ENCODE results near the gene DUSP16.
"Not testable (repeated sequence)": the region's sequence is repeated elsewhere in the genome, so short reads cannot be mapped to it uniquely, and the experiment has no call there.

Gene DUSP16

DNA sequence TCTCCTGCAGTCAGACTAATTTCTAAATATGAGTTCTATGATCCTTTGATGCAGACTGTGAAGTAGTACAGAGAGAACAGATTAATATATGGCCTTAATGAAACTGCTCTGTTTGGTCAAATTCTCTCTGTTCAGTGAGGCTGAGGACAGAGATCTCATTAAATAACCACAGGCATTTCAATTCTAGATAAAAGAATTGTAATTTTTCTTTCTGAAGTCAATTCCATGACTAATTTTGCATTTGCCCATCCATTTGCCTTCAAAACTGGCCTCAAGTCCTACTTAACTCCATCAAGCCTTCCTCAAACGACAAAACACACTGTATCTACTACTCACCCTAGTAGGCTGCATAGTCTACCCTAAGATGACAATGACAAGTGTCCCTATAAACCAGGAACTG is 67.1 kb downstream of the DUSP16 start:
- no peak for DNase-seq (ENCODE audit: low read depth)

DNA sequence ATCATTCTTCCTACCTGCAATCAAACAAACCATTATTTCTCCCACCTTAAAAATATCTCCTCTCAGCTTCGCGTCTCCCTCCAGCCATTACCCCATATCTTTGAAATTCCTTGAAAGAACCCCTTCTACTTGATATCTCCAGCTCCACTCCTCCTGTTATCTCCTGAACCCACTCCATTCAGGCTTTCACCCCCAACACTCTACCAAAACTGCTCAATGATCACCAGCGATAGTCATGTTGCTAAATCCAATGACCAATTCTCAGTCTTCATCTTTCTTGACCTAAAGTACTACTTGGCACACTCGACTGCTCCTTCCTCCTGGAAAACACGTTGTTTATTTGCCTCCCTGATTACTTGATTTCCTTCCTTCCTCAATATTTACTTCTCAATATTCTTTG is 70.1 kb downstream of the DUSP16 start:
- no peak for DNase-seq (ENCODE audit: low read depth)

DNA sequence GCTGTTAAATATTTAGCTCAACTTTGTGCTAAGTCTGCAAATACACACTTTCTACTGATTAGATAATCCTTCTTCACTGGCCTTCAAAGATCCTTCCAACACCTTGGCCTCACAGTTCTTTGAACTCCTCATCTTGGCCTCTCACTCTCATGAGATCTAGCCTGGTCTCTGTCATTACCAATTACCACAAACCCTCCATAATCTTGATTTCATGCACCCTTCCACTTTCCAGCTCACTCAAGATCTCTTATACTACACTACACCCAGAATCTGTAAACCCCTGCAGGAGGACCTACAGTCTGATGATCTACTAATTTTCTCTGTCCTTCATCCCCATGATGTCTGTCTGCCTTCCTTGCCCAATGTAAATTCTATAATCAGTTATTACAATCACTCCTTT is 71.1 kb downstream of the DUSP16 start:
- no peak for DNase-seq (ENCODE audit: low read depth)

DNA sequence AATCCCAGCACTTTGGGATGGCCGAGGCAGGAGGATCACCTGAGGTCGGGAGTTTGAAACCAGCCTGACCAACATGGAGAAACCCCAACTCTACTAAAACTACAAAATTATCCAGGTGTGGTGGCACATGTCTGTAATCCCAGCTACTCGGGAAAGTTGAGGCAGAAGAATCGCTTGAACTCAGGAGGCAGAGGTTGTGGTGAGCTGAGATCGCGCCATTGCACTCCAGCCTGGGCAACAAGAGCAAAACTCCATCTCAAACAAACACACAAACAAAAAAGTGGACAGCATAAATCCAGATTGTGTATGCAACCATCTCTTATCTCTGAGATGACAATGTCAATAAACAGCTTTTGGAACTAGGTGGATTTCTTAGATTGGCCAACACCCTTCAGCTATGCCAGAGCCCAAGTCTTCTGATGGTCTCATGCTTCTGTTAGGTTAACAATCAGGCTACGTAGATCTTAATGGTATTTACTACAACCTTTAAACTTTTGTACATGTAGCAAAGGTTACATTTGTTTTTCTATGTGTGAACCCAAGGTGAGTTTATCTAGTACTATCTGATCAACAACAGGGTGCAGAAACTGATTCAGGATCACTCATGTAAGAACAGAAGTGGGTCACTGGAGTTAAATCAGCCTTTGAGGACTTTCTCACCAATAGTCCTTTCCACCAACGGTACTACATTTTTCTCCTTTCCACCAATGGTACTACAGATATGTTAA is 73.7 kb downstream of the DUSP16 start:
- no peak for DNase-seq (ENCODE audit: low read depth)

DNA sequence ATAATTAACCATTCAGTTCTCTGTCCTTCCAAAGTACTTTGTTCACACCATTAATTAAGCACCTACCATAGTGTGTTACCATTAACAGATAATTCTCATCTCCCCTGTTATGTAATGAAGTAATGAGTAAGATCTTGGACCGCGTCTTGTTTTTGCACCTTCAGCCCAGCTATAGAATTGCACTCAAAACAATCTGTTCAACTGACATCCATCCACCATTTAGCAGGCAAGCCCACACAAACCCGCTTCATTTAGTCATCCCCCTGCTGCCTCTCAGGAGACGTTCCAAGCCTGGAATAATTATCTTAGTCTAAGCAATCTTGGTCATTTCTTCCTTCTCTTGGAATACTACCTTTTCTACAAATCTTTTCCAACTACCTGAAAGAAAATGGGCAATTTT is 74.4 kb downstream of the DUSP16 start:
- no peak for DNase-seq (ENCODE audit: low read depth)

DNA sequence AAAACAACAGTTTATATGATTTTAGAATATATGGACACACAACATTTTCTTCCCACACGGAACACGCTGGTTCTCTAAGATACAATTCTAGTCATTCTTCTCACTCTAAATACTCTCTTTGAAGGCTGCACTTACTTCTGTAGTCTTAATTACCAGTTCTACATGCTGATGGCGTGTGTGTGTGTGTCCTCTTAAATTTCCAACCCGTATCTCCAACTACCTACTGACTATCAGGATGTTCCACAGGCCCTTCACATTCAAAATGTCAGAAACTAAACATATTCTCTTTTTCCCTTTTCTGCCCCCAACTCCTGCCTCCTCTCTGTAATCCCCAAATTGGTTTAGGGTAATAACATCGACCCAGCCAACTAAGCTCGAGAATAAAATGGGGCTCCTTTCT is 75.2 kb downstream of the DUSP16 start:
- DNase-seq (ENCODE audit: low read depth): no peak

DNA sequence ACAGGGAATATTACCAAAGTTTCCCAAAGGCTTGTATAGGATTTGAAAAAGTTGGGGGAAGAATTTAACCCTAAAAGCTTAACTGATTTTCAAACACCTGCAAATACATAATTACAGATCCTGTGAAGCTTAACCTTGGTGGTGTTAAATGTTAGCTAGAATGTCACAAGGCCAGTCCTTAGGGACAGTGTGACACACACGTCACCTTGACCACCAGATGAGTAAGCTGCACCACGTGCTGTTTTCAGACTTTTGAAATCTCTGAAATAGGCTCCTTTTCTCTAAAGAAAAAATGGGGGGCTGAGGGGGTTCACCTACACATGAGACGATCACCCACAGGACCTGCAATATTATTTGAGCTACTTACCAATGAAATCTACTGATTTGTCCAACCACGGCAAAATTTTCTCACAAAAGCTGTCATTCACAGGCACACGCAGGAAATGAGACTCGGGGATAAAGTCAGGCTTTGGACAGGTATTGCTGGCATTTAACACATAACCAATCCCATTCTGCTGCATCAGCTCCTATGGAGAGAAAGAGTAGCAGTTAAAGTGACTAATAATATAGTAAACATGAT is 75.9 kb downstream of the DUSP16 start:
- no peak for DNase-seq (ENCODE audit: low read depth)

DNA sequence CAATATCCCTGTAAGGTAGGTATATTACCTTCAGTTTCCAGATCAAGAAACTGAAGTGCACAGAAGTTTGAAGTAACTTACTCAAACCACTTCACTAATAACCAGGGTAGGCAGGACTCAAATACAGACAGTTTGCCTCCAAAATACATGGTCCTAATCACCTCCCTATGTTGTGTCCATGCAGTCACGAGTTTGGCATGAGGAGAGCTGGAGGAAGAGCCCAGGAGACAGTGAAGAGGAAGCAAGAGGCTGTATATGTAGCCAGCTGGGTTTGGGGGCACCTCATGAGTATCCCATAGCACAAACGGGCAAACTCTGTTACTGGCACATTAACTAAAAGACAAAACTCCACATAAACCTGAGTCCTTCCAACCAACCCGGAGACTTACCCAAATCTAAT is 79.2 kb downstream of the DUSP16 start:
- no peak for DNase-seq (ENCODE audit: low read depth)

DNA sequence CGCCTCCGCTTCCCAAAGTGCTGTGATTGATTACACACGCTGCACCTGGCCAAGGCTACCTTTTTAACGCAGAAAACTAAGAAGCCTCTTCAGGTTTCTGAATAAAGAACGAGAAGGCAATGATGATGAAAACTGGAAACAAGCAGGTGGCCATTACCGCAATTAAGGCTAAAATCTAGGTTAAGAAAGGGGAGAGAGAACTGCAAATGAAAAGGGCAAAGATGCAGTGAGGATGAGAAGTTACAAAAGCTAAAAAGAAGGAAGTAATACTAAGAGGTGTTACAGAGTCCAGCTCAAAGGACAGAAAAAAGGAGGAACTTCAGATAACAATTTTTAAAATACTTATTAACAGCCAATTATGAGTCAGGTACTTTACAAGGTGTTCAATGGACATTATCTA is 79.7 kb downstream of the DUSP16 start:
- DNase-seq (ENCODE audit: low read depth): no peak

DNA sequence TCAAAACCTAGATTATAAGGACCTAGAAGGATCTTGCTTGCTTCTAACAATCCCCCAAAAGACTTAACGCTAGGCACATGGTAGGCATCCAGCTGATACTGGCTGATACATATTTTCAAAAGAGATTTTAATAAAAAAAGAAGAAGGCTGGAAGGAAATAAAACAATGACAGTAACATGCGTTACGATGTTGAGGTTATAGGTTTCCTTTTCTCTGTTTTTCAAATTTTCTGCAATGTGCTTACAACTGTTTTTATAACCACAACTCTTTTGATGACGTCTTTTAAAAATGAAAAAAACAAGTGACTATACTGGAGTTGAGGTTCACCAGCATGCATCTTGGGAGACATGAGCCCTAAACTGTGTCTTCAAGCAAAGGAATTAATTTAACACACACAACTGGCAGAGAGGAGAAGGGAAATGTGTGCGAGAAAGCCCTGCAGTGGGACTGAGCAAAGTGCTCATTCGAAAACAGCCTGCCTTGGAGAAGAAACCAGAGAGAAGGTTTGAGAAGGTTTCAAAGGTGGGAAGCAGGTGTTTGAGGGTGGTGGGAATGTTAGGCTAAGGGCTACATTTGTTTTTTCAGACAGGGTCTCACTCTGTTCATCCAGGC is 80.4 kb downstream of the DUSP16 start:
- DNase-seq (ENCODE audit: low read depth): no peak

DNA sequence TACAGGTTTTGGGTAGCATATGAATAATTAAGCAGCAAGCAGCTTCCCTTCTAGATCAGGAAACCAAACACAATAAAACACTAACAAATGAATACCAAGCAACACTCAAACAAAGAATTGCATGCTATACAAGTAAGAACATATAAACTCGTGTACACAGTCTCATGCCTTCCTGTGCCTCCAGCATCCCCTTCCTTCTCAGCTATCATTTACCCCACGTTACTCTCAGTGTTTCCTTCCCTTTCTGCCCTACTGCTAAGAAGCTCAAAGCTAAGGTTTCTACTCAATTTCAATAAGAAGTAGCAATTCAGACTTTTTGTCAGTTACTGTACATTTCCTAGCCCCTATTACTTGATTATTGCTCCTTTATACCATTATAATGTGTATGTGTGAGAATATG is 81.0 kb downstream of the DUSP16 start:
- DNase-seq (ENCODE audit: low read depth): no peak

DNA sequence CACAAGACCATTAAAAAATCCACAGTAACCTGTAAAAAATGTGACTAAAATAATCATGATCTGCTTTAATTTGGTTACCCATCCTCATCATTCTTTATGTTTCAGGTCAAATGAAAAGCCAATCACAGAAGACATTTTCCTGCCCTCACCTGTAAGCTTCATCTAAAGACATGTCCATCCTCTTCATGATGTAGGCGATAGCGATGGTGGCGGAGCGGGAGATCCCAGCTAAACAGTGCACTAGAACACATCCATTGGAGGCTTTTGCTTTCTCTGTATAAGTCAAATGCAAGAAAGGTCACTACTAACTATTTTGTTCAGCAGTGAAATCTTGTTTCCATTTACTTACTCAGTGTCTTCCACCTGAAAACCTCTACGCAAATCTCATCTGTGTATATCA is 82.6 kb downstream of the DUSP16 start:
- no peak for DNase-seq (ENCODE audit: low read depth)

DNA sequence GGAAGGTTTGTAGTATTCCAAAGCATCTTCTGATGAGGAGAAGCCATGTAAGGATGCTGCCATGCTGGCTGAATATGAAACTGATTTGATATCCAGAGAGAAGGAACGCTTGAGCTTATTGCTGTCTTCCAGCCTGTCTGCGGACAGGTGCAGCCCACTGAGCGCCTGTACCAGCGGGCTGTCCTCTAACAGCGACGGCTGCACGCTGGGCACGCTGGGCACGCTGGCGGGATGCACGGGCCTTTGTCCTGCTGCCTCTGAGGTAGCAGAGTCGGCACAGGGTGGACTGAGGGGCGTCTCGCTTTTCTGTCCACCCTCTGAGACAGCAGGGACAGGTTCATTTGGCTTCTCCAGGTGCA is 85.2 kb downstream of the DUSP16 start:
- DNase-seq (ENCODE audit: low read depth): no peak

DNA sequence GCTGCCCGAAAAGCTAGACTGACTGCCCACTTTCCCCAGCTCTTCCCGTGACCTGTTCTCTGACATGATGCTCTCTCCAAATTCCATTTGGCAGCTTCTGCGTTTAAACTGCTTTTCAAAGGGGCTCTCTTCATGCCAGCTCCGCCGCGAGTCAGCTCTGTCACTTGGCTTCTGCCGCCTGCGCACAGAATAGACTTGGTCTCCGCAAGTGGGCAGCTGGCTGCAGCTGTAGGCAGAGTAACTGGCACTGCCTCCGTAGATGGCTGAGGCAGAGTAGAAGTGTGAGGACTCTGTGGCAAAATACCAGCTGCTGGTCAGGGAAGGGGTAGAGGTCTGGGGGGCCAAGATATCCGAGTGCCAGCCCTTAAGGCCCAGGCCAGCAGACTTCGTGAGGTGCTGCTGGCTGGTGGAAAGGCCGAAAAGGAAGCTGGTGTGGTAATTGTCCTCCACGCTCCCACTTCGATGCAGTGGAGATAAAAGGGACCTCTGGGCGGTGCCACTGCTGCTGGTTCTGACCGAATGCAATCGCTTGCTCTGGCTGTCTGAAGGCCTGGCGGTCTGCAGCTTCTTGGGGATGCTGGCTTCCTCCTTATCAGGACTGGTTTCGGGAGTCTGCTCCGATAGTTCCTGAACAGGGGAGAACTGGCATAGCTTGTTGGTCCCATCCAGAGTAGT is 85.7 kb downstream of the DUSP16 start:
- no peak for DNase-seq (ENCODE audit: low read depth)

DNA sequence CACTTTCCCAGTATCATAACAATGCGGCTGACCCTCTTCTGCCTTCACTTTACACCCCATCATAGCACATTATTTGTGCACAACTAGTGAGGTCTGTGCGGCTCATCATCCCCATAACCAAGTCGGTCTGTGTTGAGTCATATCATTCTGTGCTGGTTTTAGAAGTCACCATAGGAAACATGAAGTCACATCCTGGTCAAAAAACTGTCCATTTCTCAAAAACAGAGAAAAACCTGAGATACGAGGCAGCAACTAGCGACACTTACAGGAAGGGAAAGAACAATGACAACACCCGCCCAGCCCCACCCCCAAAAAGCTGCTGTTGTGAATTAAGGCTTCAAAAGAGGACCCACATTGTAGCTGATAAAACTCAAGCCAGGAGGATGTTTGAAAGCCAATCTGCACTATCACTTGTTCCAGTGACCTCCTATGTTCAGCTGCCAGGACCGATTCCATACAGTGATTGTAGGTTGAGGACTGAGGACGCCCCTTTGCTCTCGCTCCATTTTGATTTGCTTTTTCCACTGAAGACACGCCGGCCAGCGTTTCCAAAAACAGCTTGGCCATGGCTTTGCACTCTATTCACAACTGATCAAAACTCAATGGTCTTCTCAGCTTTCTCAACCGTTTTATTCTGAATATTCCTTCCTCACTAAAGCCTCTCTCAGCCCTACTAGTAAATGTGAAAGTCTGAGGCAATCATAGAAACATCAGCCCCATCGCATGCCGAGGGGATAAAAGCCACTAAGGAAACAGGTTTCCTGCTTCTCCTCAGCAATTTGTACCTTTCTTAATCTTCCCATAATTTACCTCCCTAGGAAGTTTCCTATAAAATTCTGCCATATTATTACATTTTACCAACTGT is 87.5 kb downstream of the DUSP16 start:
- DNase-seq (ENCODE audit: low read depth): no peak

DNA sequence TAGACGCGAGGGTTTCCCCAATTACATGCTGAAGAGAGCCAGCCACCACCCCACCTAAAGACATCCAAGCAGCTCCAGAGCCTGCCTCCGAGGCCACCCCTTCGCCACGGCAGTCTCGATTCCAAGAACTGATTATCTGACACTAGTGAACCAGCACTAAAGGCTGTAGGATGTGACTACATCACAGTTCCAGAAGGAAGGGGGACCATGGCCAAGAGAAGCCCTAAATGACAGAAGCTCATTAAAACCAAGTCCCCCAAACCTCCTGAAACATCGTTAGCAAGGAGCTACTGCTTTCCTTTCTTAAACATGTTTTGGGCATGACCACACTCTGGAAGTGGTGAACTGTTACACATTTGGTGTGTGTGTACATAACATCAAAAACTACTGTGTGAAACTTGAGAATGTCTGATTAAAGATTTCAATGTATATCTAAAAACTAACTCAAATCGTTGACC is 88.2 kb downstream of the DUSP16 start:
- no peak for DNase-seq (ENCODE audit: low read depth)

DNA sequence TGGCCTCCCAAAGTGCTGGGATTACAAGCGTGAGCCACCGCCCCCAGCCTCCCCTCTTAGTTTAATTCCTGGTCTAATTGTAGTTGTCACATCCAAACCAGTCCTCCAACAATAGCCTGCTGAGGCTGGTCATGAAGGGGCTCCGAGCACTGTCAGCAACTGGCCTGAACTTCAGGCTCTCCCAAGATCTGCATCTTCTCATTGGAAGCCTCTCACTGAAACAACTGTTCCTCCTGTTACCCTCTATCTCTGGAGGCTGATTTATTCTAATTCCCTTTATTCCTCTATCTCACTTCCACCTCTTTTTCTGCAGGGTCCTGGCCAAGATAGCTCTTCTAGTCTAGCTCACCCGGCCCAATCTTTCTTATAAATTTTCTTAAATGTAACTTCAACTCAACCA is 89.4 kb downstream of the DUSP16 start:
- no peak for DNase-seq (ENCODE audit: low read depth)

DNA sequence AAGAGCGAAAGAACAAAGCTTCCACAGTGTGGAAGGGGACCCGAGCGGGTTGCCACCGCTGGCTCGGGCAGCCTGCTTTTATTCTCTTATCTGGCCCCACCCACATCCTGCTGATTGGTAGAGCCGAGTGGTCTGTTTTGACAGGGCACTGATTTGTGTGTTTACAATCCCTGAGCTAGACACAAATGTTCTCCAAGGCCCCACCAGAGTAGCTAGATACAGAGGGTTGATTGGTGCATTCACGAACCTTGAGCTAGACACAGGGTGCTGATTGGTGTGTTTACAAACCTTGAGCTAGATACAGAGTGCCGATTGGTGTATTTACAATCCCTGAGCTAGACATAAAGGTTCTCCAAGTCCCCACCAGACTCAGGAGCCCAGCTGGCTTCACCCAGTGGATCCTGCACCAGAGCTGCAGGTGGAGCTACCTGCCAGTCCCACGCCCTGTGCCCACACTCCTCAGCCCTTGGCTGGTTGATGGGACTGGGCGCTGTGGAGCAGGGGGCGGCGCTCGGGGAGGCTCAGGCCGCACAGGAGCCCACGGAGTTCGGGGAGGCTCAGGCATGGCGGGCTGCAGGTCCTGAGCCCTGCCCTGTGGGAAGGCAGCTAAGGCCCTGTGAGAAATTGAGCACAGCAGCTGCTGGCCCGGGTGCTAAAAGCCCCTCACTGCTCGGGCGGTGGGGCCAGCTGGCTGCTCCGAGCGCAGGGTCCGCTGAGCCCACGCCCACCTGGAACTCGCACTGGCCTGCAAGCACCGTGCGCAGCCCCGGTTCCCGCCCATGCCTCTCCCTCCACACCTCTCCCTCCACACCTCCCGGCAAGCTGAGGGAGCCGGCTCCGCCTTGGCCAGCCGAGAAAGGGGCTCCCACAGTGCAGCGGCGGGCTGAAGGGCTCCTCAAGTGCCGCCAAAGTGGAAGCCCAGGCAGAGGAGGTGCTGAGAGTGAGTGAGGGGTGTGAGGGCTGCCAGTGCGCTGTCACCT is 90.4 kb downstream of the DUSP16 start:
- not testable (repeated sequence) for DNase-seq (ENCODE audit: low read depth)

DNA sequence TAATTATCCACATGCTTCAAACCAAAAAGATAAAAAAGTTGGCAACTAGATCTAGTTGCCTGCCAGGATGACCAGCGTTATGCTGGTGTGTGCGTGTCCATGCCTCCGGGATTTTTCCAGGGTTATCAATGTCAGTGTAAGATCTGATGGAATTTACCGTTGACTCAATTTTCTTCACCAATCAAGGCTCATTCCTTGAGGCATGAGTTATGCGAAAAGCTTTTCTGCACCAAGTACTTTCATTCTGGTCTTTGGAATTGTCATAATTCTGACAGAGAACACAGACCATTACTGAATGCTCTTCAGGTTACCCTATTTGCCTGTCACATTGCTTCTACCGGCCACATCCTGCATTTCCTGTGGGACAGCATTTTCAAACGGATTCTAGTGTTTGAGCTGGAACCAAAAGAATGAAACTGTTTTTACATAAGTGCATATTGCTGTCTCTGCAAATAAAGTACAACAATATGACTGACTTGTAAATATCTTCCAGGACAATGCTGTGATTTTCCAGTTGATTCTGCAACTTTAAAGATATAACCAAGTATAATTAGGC is 91.8 kb downstream of the DUSP16 start:
- no peak for DNase-seq (ENCODE audit: low read depth)

DNA sequence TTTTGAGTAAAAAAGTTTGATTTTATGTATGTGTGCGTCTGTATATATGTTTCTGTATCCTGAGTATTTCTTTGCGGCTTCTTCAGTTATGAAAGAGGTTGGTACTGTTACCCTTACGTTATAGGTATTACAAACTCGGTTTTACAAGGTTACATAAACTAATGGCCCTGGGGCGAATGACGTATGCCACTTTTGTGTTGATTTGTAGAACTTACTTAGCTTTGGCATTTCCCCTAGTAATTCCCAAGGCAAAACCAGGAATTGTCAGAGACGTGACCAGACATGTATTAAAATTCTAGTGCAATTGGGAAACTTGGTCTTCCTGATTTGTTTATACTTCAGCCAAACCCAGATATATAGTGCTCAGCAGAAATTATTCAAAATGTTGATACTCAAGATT is 93.3 kb downstream of the DUSP16 start:
- no peak for DNase-seq (ENCODE audit: low read depth)

DNA sequence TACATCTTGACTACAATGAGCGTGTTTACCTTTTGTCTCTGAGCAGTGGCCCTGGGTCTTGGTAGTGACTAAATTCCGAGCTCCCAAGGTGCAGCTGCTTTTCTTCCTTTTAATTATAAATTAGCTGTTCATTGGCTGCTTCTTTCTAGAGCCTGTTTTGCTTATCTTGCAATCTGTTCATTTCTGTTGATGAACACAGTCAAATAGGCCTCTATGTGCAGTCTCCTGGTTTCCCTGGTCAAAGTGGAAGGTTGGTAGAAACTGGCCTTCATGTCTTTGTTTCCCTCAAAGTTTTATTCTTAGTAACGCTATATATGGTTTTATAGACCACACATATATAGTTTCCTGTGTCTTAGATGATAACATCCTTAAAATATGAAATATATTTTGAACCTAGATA is 94.1 kb downstream of the DUSP16 start:
- DNase-seq (ENCODE audit: low read depth): no peak

All from activated gamma-delta T cell treated with anti-CD3 and anti-CD28 coated beads, Interleukin-2, amount 50 U/mL, for 16 hours (primary cell).